Pancreas (tissue), 10 donors: ENCODE data around the gene ZMYND8. TPM values are rescaled to one million over a fixed set of nuclear protein-coding genes. Genes with fewer than 3 reads are reported as not detected.
"Not testable (repeated sequence)": the region's sequence is repeated elsewhere in the genome, so short reads cannot be mapped to it uniquely, and the experiment has no call there.

Experiments
- ATAC-seq, 4 donors: fragments of 200-7000 bp; cut with Tn5 transposase; one replicate each; pipeline versions ENCODE4 v1.8.0 to v1.9.1; 2020; ENCODE audit warnings: mild to moderate bottlenecking in 4 of 4, moderate library complexity in 4 of 4
- DNase-seq, 6 donors: peaks; one replicate each; pipeline ENCODE4 v3.0.0-alpha.2; 2020
- FAIRE-seq: peaks from 2 replicates; lab custom pipeline; 2012; peaks lifted over from hg19 to GRCh38; lab: Jason Lieb, UNC
- H3K27ac ChIP-seq, 4 donors: fragments of 200-600 bp; sonication (generic); 1 replicate in 3 of 4; 2 replicates in 1 of 4; pipeline versions ENCODE4 v1.5.0 to v1.8.0; 2020
- H3K27me3 ChIP-seq, 4 donors: fragments of 200-600 bp; one replicate each; pipeline ENCODE4 v1.8.0; 2021
- H3K36me3 ChIP-seq, 3 donors: fragments of 200-600 bp; sonication (generic) in 1 of 3; one replicate each; pipeline versions ENCODE4 v1.5.0 to v1.8.0; 2020 to 2021
- H3K4me1 ChIP-seq, 3 donors: fragments of 200-600 bp; one replicate each; pipeline ENCODE4 v1.8.0; 2021
- H3K4me3 ChIP-seq, 4 donors: fragments of 200-600 bp; sonication (generic) in 2 of 4; one replicate each; pipeline versions ENCODE4 v1.5.0 to v1.8.0; 2020 to 2021
- H3K9me3 ChIP-seq, 4 donors: fragments of 200-600 bp; one replicate each; pipeline ENCODE4 v1.8.0; 2021
- WGBS, 2 donors: extraction: QIAGEN DNeasy Blood & Tissue Kit; methylation state at CpG; one replicate each; pipeline ENCODE4 v1.1.7; 2013; 5-methylcytosine and 5-hydroxymethylcytosine counted together
- intact Hi-C, 3 donors: fragments of 100-400 bp; cut with DNase I; formaldehyde crosslinking; loops; one replicate each; pipeline versions ENCODE4 v1.11.1 to v1.14.2; 2022
- polyA plus RNA-seq, 2 donors: library from polyadenylated mRNA; stranded (reverse); fragments of 200-250 nt; gene quantifications; one replicate each; pipeline ENCODE4 v1.2.3, GENCODE V29; 2013
- total RNA-seq, 6 donors: library from RNA; stranded (reverse); fragmentation: NEBNext Ultra II Directional in 4 of 6; extraction: Animal tissue kit (Norgen Biotek cat#: 25700) in 4 of 6; gene quantifications; one replicate each; pipeline versions ENCODE4 v1.2.1 to v1.2.4, GENCODE V29; 2021 to 2023
- TF ChIP-seq, protein P1 (sequence below), 4 donors: fragments of 200-600 bp; sonication (generic) in 3 of 4; IDR thresholded peaks; one replicate each; pipeline versions ENCODE4 v1.5.0 to v1.8.0; 2021; ENCODE audit warnings: antibody characterized with exemption in 4 of 4
- donor health status: healthy with polysubstance abuse.
- donor health status: DM: no; HTN: no; CAD: no; lungs with moderate emphysema.
- donor health status: DM: no; HTN: no; CAD: no.
- donor health status: control.
- donor health status: control.
- donor health status: Bipolar disorder and iron deficiency.
- donor health status: DM: yes; HTN: yes; CAD: no.
- donor health status: DM: no; HTN: no; CAD: no.
- donor health status: DM: no; HTN: no; CAD: no.
- donor health status: DM: yes; HTN: yes; CAD: no.

The ZMYND8 gene
- total and polyA plus RNA-seq, 8 donors = 10.8 to 25.6 (median 17.2) TPM

- H3K4me1 ChIP-seq = peaks cover 0 to under 1% (median 0%) of the 10 kb centered on the region in 3 donors
- no peaks in the 10 kb centered on the region for H3K9me3 ChIP-seq
- WGBS, 2 donors = 88 to 95% methylated on average over 11 of the region's 11 CpGs
- no peaks in the 10 kb centered on the region for H3K27me3 ChIP-seq
- DNase-seq (no peak), FAIRE-seq (no peak), ATAC-seq (no peak)
- peaks cover 0 to 9% (median 3%) of the 10 kb centered on the region in 3 donors for H3K36me3 ChIP-seq
- no peak overlapping the region for H3K4me3 ChIP-seq
- intact Hi-C loops = loop anchor here in 1 of 3 donors (10.0 kb wide), 1 partner anchor 65 kb away; no protein-coding TSS in a partner anchor
- no peak overlapping the region for H3K27ac ChIP-seq
- TF ChIP-seq, protein P1, sequence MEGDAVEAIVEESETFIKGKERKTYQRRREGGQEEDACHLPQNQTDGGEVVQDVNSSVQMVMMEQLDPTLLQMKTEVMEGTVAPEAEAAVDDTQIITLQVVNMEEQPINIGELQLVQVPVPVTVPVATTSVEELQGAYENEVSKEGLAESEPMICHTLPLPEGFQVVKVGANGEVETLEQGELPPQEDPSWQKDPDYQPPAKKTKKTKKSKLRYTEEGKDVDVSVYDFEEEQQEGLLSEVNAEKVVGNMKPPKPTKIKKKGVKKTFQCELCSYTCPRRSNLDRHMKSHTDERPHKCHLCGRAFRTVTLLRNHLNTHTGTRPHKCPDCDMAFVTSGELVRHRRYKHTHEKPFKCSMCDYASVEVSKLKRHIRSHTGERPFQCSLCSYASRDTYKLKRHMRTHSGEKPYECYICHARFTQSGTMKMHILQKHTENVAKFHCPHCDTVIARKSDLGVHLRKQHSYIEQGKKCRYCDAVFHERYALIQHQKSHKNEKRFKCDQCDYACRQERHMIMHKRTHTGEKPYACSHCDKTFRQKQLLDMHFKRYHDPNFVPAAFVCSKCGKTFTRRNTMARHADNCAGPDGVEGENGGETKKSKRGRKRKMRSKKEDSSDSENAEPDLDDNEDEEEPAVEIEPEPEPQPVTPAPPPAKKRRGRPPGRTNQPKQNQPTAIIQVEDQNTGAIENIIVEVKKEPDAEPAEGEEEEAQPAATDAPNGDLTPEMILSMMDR (IDR thresholded peaks at IDR 0.05) = no peak
Observed at GRCh38 chr20:47309806-47310426, 46.6 kb downstream of the ZMYND8 start.

- Histone ChIP-seq H3K4me3 (no peak overlapping the region), H3K4me1 (peaks cover 0 to 6% (median 5%) of the 10 kb centered on the region in 3 donors), H3K36me3 (peaks cover 0 to 9% (median 3%) of the 10 kb centered on the region in 3 donors), H3K27me3 (no peaks in the 10 kb centered on the region), H3K9me3 (no peaks in the 10 kb centered on the region), H3K27ac (no peak overlapping the region)
- intact Hi-C loops = no loop called here
- no peak for ATAC-seq
- no peak for DNase-seq
- FAIRE-seq = no peak
- TF ChIP-seq, protein P1 (IDR thresholded peaks at IDR 0.05) = no peak
- WGBS, 2 donors = 94 to 95% methylated on average over 10 of the region's 10 CpGs
Observed at GRCh38 chr20:47309394-47309793, 47.1 kb downstream of the ZMYND8 start.

DNA sequence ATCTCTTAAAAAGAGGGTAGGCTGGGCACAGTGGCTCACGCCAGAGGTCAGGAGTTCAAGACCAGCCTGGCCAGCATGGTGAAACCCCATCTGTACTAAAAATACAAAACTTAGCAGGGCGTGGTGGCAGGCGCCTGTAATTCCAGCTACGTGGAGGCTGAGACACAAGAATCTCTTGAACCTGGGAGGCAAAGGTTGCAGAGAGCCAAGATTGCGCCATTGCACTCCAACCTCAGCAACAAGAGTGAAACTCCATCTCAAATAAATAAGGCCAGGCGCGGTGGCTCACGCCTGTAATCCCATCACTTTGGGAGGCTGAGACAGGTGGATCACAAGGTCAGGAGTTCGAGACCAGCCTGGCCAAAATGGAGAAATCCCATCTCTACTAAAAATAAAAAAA, 48.9 kb downstream of the ZMYND8 start:
- H3K4me1 ChIP-seq = peaks cover 9 to 15% (median 11%) of the 10 kb centered on the region in 3 donors
- H3K9me3 ChIP-seq, H3K27ac ChIP-seq, intact Hi-C loops, FAIRE-seq, ATAC-seq, H3K36me3 ChIP-seq, DNase-seq, H3K27me3 ChIP-seq, H3K4me3 ChIP-seq: not testable (repeated sequence)
- WGBS, 2 donors = 97 to 98% methylated on average over 9 of the region's 9 CpGs

DNA sequence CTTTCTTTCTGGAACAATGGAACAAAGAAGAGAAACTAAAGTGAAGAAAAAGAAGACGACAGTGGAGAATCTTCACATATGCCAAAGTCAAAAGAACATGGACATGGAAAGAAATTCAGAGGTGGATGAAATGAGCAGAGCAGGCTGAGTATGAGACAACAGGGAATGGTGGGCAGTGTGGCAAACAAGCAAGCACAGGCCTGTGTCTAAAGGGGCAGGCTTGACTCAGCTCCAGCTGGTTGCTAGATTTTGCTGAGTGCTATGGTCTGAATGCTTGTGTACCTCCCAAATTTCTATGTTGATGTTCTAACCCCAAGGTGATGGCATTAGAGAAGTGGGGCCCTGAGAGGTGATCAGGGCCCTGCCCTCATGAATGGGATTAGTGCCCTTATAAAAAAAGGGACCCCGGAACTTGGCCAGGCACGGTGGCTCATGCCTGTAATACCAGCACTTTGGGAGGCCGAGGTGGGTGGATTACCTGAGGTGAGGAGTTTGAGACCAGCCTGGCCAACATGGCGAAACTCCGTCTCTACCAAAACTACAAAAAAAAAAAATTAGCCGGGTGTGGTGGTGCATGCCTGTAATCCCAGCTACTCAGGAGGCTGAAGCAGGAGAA, 49.6 kb downstream of the ZMYND8 start:
- ATAC-seq (no peak), DNase-seq (no peak), FAIRE-seq (no peak)
- intact Hi-C loops = no loop called here
- Histone ChIP-seq H3K36me3 (peaks cover 0 to 9% (median 3%) of the 10 kb centered on the region in 3 donors), H3K27ac (no peak overlapping the region), H3K9me3 (no peaks in the 10 kb centered on the region), H3K4me1 (peaks cover 9 to 15% (median 11%) of the 10 kb centered on the region in 3 donors), H3K4me3 (no peak overlapping the region), H3K27me3 (no peaks in the 10 kb centered on the region)
- TF ChIP-seq, protein P1 (IDR thresholded peaks at IDR 0.05) = no peak
- 93% methylated on average over 7 of the region's 7 CpGs for whole genome bisulfite sequencing, 2 donors

- ATAC-seq (no peak), DNase-seq (no peak), FAIRE-seq (no peak)
- intact Hi-C loops = no loop called here
- TF ChIP-seq, protein P1 (IDR thresholded peaks at IDR 0.05) = no peak
- no peak overlapping the region for H3K27ac ChIP-seq
- no peaks in the 10 kb centered on the region for H3K9me3 ChIP-seq
- H3K4me1 ChIP-seq = peaks cover 9 to 15% (median 11%) of the 10 kb centered on the region in 3 donors
- WGBS, 2 donors = 95 to 96% methylated on average over 8 of the region's 8 CpGs
- H3K4me3 ChIP-seq = no peak overlapping the region
- H3K27me3 ChIP-seq = no peaks in the 10 kb centered on the region
- H3K36me3 ChIP-seq = peaks cover 0 to 9% (median 3%) of the 10 kb centered on the region in 3 donors
Observed at GRCh38 chr20:47306095-47306494, 50.4 kb downstream of the ZMYND8 start.
